Mucosa of stomach (tissue), 1 donor: Measurements from ENCODE around the gene ACO1.
"Not testable (repeated sequence)": the region's sequence is repeated elsewhere in the genome, so short reads cannot be mapped to it uniquely, and the experiment has no call there.

Source experiments
- H3K27me3 ChIP-seq: one replicate; pipeline ENCODE4 v1.7.0; 2013; ENCODE audit warnings: mild to moderate bottlenecking, low read length; ENCODE audit not compliant: control insufficient read depth, insufficient read depth
- H3K36me3 ChIP-seq: one replicate; pipeline ENCODE4 v1.7.0; 2013; ENCODE audit warnings: low read length; ENCODE audit not compliant: control insufficient read depth, insufficient read depth
- H3K4me1 ChIP-seq: one replicate; pipeline ENCODE4 v1.7.0; 2013; ENCODE audit warnings: mild to moderate bottlenecking, low read length; ENCODE audit not compliant: control insufficient read depth, insufficient read depth
- H3K4me3 ChIP-seq: one replicate; pipeline ENCODE4 v1.7.0; 2013; ENCODE audit warnings: low read length
- H3K9ac ChIP-seq: one replicate; pipeline ENCODE4 v1.7.0; 2013; ENCODE audit warnings: mild to moderate bottlenecking, low read length, moderate library complexity
- H3K9me3 ChIP-seq: one replicate; pipeline ENCODE4 v1.7.0; 2013; ENCODE audit warnings: mild to moderate bottlenecking, low read length, moderate library complexity; ENCODE audit not compliant: control insufficient read depth
- donor health status: Pancreatic carcinoma.

ACO1 gene

DNA sequence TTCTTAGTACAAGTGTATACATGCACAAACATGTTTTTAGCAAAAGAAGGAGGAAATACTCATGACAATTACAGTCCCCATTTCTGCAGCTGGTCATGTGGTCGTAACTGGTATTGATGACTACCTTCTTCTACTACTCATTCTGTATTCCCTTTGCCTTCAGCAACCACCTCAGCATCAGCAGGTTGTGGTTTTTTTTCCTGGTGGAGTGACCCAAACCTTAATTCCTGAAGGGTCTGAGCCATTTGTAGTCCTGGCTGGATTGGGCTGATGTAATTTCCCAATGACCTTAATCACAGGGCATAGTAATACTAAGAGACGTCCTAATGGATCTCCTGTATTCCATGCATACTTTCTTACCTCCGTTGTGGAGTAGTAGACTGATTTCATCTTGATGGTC, 31.0 kb upstream of the ACO1 start:
- H3K4me1 ChIP-seq, H3K27me3 ChIP-seq, H3K9me3 ChIP-seq, H3K36me3 ChIP-seq, H3K4me3 ChIP-seq, H3K9ac ChIP-seq: not testable (repeated sequence)

DNA sequence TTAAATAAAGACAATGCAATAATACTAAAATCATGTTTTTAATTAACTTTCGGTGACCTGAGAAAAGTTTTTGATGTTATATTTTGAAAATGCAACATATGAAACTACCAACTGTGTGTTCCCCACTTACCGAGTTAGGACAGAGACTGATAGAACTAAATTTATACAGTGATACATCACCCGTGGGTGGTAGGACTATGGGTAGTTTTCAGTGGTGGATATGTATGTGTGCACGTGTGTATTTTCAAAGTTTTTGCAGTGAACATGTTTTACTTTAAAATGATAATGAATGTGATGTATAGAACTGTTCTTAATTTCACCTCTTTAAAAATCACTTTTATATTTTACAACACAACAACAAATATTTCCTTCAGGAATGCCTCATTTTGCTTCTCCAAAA, 25.0 kb upstream of the ACO1 start:
- Histone ChIP-seq H3K27me3 (no peaks in the 10 kb centered on the region), H3K36me3 (no peaks in the 10 kb centered on the region), H3K4me1 (no peaks in the 10 kb centered on the region), H3K4me3 (no peak overlapping the region), H3K9ac (no peak overlapping the region), H3K9me3 (no peaks in the 10 kb centered on the region)

DNA sequence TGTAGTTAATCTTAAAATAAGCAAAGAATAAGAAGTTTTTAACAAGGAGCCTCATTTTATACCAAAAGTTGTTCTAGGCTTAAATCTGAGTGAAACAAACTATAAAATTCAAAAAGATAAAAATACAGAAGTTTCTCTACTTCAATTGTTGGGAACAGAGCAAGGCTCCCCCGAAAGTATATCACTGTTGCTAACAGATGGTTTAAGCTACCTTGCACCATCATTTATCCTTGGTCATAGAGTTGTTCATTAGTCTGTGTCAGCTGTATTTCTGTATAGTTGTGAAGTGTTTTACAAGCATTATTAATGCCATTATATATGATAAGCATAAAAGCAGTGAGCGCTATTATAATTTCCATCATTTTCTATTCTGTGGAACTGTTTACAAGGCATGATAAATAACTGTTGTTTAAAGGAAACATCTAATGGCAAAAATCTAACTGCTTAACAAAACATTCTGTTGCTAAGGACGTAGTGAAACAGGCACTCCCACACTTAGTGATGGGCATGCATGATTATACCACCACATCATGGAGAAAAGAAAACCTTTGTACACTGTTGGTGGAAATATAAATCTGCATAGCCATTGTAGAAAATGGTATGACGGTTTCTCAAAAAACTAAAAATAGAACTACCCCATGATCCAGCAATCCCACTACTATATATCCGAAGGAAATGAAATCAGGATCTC, 23.3 kb upstream of the ACO1 start:
- Histone ChIP-seq H3K4me1 (no peaks in the 10 kb centered on the region), H3K9ac (no peak overlapping the region), H3K27me3 (no peaks in the 10 kb centered on the region), H3K9me3 (no peaks in the 10 kb centered on the region), H3K4me3 (no peak overlapping the region), H3K36me3 (no peaks in the 10 kb centered on the region)

DNA sequence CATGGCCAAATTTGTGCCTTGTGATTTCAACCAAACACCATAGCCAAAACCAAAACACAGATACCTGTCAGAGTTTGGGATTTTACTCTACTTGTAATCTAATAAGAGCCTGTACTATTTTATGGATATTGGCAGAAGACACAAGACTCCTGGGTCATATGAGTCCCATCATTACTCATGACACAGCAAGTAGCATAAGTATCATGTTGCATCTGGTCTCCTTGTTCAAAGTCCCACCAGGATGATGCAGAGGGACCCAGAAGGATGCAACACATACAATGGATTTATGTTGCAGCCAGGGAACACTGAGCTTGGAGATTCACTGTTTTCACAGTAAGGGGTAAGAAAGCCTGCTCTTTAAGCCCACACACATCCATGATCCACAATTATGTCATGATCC, 13.2 kb upstream of the ACO1 start:
- no peak overlapping the region for H3K4me3 ChIP-seq
- H3K9me3 ChIP-seq: no peaks in the 10 kb centered on the region
- H3K27me3 ChIP-seq: no peaks in the 10 kb centered on the region
- no peaks in the 10 kb centered on the region for H3K4me1 ChIP-seq
- no peak overlapping the region for H3K9ac ChIP-seq
- no peaks in the 10 kb centered on the region for H3K36me3 ChIP-seq

DNA sequence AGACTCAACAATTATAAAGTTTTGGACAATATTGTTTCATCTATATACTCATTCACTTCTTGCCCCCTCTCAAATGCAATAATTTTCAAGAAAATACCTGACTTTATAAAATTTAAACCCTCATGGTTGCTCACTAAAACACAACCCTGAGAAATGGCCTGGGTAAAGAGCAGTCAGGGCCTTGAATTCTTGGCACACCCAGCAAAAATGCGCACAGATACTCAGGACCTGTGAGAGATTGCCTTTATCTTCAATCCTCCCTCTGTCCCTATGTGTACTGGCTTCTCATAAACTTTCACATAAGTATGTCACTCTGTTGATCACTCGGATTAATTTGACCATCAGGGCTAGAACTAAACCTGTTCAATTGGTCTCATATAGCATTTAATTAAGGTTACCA, 12.8 kb upstream of the ACO1 start:
- Histone ChIP-seq H3K27me3 (no peaks in the 10 kb centered on the region), H3K4me1 (no peaks in the 10 kb centered on the region), H3K9me3 (no peaks in the 10 kb centered on the region), H3K9ac (no peak overlapping the region), H3K36me3 (no peaks in the 10 kb centered on the region), H3K4me3 (no peak overlapping the region)

DNA sequence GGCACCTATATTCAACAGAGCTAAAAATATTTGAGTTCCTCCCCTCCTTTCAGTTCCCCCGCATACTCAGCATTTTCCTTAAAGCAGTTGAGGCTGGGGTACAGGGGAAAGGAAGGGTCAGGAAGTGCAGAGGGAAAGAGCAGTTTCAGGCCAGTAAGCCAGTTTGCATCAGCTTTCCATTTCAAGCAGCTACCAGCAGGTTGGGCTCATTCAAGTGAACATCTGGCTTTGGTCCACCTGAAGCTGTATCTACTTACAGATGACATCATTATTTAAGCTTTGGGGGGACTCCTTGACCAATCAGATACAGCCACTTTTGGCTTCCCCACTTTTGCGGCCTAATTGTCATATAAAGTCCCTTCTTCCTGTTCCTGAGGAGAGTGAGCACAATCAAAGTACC, 8.2 kb upstream of the ACO1 start:
- no peaks in the 10 kb centered on the region for H3K27me3 ChIP-seq
- H3K36me3 ChIP-seq: no peaks in the 10 kb centered on the region
- no peaks in the 10 kb centered on the region for H3K4me1 ChIP-seq
- H3K4me3 ChIP-seq: no peak overlapping the region
- H3K9me3 ChIP-seq: no peaks in the 10 kb centered on the region
- H3K9ac ChIP-seq: no peak overlapping the region

DNA sequence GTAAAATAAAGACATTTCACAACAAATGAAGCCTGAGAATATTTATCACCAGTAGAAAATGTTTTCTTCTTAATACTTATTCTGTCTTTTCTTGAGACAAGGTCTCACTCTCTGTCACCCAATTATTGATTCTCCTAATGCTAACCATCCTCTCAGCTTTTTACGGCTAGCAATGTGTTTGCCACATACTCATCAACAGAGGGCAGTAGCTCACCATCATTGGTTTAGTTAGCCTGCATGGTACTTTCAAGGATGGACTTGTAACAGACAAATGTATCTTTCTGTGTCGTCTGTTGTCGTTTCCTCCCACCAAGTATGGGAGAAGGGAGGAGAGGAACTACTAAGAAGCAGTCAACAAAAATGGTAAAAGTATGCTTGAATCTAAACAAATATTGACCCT, 5.9 kb upstream of the ACO1 start:
- Histone ChIP-seq H3K9ac (no peak overlapping the region), H3K4me1 (no peaks in the 10 kb centered on the region), H3K4me3 (no peak overlapping the region)

DNA sequence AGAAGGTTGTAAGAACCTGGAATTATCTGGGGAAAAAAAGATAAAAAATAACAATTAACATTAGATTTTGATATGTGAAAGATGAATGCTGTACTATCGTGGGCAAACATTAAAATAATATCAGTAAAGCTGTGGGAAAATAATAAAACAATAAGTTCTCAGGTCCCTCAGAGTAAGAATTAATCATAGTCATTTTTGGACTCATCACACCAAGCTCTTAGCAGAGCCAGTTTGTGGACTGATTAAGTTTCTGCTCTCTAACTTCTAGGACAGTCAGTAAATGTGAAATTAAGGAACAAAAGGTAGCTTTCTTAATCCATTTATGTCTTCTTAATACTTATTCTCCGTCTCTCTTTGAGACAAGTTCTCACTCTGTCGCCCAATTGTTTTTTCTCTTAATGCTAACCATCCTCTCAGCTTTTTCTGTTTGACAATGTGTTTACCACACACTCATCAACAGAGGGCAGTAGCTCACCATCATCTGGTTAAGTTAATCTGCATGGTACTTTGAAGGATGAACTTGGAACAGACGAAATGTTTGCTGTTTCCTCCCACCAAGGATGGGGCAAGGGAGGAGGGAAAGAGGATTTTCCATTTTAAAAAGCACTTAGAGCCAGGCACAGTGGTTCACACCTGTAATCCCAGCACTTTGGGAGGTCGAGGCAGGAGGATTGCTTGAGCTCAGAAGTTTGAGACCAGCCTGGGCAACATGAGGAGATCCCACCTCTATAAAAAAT, 5.3 kb upstream of the ACO1 start:
- no peak overlapping the region for H3K4me3 ChIP-seq
- H3K4me1 ChIP-seq: no peaks in the 10 kb centered on the region
- H3K36me3 ChIP-seq: no peaks in the 10 kb centered on the region
- H3K9ac ChIP-seq: no peak overlapping the region
- H3K9me3 ChIP-seq: no peaks in the 10 kb centered on the region
- no peaks in the 10 kb centered on the region for H3K27me3 ChIP-seq

More for the DNA sequence above, 5.9 kb upstream of the ACO1 start:
- Histone ChIP-seq H3K36me3 (no peaks in the 10 kb centered on the region), H3K9me3 (no peaks in the 10 kb centered on the region), H3K27me3 (no peaks in the 10 kb centered on the region)

DNA sequence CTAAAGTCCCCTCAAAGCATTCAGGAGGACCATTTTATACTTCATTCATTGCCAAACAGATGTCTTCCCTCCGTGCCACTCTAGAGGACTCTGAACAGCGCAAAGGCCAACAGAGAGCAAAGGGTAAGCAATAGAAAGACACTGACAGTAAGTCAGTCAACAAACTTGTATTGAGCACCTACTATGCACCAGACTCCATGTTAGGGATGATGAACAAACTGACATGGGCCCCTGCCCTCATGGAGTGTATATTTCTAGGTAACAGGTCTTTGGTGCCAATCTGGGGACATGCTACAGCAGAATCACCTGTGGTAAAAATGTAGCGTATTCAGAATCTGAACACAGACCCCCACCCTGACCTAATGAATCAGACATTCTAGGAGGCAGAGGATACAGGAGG, 3.5 kb upstream of the ACO1 start:
- no peaks in the 10 kb centered on the region for H3K9me3 ChIP-seq
- H3K9ac ChIP-seq: no peak overlapping the region
- H3K4me1 ChIP-seq: no peaks in the 10 kb centered on the region
- no peaks in the 10 kb centered on the region for H3K27me3 ChIP-seq
- no peaks in the 10 kb centered on the region for H3K36me3 ChIP-seq
- no peak overlapping the region for H3K4me3 ChIP-seq

DNA sequence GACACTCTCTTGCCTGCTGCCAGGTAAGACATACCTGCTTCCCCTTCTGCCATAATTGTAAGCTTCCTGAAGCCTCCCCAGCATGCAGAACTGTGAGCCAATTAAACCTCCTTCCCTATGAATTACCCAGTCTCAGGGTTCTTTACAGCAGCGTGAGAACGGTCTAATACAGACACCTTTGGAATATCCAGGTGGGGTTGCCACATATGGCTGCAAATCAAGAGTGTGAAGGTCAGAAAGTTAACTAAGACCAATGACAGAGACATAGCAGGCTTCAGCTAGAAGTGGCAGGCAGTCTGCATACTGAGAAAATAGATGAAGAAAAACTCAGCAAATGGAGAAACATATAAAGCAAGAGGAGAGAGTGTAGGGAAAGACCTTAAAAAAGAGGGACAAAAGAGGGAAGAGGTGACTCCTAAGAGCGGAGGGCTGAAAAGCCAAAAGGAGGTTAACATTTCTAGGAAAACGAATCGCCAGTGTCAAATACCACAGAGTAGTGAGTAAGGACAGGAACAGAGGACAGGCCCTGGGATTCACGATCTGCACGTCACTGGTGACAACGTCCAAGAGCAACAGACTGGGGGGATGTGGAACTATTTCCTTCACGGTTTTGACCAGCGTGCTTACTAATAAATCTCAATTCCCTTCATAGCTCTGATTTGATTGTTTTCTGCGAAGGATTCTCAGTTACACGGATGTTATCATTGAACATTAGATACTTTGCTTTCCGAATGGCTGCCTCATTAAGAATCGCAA, 1.7 kb upstream of the ACO1 start:
- Histone ChIP-seq H3K4me1 (no peaks in the 10 kb centered on the region), H3K9me3 (no peaks in the 10 kb centered on the region), H3K9ac (no peak overlapping the region), H3K27me3 (no peaks in the 10 kb centered on the region), H3K36me3 (no peaks in the 10 kb centered on the region), H3K4me3 (no peak overlapping the region)

DNA sequence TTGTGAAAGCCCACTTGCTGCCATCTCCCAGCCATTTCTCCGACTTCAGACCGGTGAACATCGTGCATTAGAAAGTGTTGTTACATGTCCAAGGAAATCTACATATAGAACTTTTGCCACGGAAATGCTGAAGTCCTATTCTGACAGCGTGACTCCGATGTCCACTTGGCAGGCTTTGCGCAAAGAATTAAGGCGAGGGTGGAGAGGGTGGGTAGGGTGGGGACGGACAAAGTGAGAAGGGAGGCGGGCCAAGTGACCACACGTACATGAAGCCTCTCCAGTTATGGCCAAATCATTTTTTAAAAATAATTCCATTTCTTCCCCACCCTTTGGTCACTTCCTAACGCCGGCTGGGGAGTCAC, 460 bp upstream of the ACO1 start:
- H3K9ac ChIP-seq: no peak overlapping the region
- no peaks in the 10 kb centered on the region for H3K9me3 ChIP-seq
- no peaks in the 10 kb centered on the region for H3K27me3 ChIP-seq
- peak overlapping the region; percentile 47 for H3K4me3 ChIP-seq
- H3K4me1 ChIP-seq: no peaks in the 10 kb centered on the region
- no peaks in the 10 kb centered on the region for H3K36me3 ChIP-seq

DNA sequence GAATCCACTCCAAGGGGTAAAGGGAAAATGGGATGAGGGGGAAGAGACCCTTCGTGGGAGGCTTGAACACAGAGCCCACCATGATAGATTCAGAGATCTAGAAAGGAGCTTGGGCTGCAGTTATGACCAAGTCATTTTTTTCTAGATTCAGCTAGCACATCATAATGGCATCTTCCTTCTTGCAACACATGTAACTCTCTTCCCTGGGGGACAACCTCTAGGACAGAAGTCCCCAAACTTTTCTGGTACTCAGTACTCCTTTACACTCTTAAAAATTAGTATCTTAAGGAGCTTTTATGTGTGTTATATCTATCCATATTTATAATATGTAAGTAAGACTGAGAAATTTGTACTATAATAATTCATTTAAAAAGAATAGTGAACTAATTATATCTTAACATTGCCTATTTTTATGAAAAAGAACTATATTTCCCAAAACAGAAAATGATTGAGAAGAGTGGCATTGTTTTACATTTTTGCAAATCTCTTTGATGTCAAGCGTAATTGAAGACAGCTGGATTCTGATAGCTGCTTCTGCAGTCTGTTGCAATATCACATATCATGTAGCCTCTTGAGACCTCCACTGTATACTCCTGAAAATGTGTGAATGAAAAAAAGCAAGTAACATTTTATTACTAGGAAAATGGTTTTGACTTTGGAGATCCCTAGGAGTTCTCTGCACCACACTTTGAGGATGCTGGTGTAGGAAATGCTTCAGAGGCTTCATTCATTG, 875 bp downstream of the ACO1 start:
- peak overlapping the region; percentile 74 for H3K9ac ChIP-seq

More for the DNA sequence above, 875 bp downstream of the ACO1 start:
- no peaks in the 10 kb centered on the region for H3K36me3 ChIP-seq
- peak overlapping the region; percentile 47 for H3K4me3 ChIP-seq
- H3K27me3 ChIP-seq: no peaks in the 10 kb centered on the region
- H3K9me3 ChIP-seq: no peaks in the 10 kb centered on the region
- H3K4me1 ChIP-seq: no peaks in the 10 kb centered on the region
